HCT116 (cell line): ENCODE measurements around the gene MSI2. TPM values are rescaled to one million over a fixed set of nuclear protein-coding genes. Genes with fewer than 3 reads are reported as not detected.

ENCODE experiments used
- ATAC-seq: fragments of 200-7000 bp; cut with Tn5 transposase; 2 replicates; pipeline ENCODE4 v1.9.1; 2020; ENCODE audit warnings: mild to moderate bottlenecking, moderate library complexity
- BruUV-seq: library from RNA; stranded (reverse); fragments of 400-500 nt; replicated peaks from 2 replicates; lab custom pipeline; 2021; lab: Mats Ljungman, UMichigan
- CTCF ChIA-PET: fragments of 300-600 bp; sonication (Branson Sonifier 250); formaldehyde crosslinking; loops from one replicate; lab custom pipeline; 2021; ENCODE audit warnings: antibody characterized with exemption; lab: Charles Lee
- POLR2A ChIA-PET: fragments of 300-600, 350-600 bp; sonication (Branson Sonifier 250); formaldehyde crosslinking; loops from one replicate; lab custom pipeline; 2021; ENCODE audit warnings: antibody characterized with exemption; lab: Charles Lee
- RAD21 ChIA-PET, 2 experiments: fragments of 300-600 bp; sonication (Branson Sonifier 250); formaldehyde crosslinking; loops; one replicate each; lab custom pipeline; 2023; ENCODE audit warnings: low total read pairs in 2 of 2; ENCODE audit not compliant: uncharacterized antibody in 2 of 2, unreplicated experiment in 2 of 2, low non-redundant PET in 1 of 2; lab: Charles Lee
- DNase-seq: peaks from one replicate; pipeline ENCODE4 v3.0.0-alpha.2; 2010; ENCODE audit warnings: low read depth, low spot score
- H2AFZ ChIP-seq: fragments of 200-600 bp; shearing (Covaris generic), sonication (generic); 2 replicates; pipeline ENCODE4 v1.6.1; 2017; ENCODE audit warnings: low read depth, mixed run types, mixed read lengths, antibody characterized with exemption, low read length; ENCODE audit not compliant: poor library complexity, severe bottlenecking
- H3K27ac ChIP-seq: 2 replicates; pipeline ENCODE4 v1.5.1; 2012; ENCODE audit warnings: low read depth, low read length
- H3K27me3 ChIP-seq: fragments of 200-600 bp; sonication (generic); 2 replicates; pipeline ENCODE4 v1.6.1; 2016; ENCODE audit warnings: mixed run types, low read length, mixed read lengths; ENCODE audit not compliant: insufficient read depth
- H3K36me3 ChIP-seq, 2 experiments: fragments of 200-500 bp in 1 of 2; fragments of 200-600 bp in 1 of 2; sonication (Bioruptor generic) in 1 of 2; sonication (generic) in 1 of 2; 2 replicates each; pipeline versions ENCODE4 v1.5.1 to v1.6.1; 2014 to 2016; ENCODE audit warnings: low read length in 2 of 2, inconsistent platforms in 1 of 2, mixed read lengths in 1 of 2, mixed run types in 1 of 2; ENCODE audit not compliant: insufficient read depth in 2 of 2, control insufficient read depth in 1 of 2
- H3K4me1 ChIP-seq, 2 experiments: fragments of 200-600 bp in 1 of 2; sonication (generic) in 1 of 2; 2 replicates each; pipeline versions ENCODE4 v1.5.1 to v1.6.1; 2012 to 2017; ENCODE audit warnings: low read length in 2 of 2, inconsistent platforms in 1 of 2, mild to moderate bottlenecking in 1 of 2, mixed read lengths in 1 of 2, mixed run types in 1 of 2, moderate library complexity in 1 of 2; ENCODE audit not compliant: insufficient read depth in 2 of 2, control insufficient read depth in 1 of 2
- H3K4me2 ChIP-seq: fragments of 200-600 bp; sonication (generic); 2 replicates; pipeline ENCODE4 v1.6.1; 2017; ENCODE audit warnings: mixed run types, low read length, mixed read lengths
- H3K4me3 ChIP-seq, 2 experiments: fragments of 200-600 bp in 1 of 2; sonication (generic) in 1 of 2; replicated peaks in 1 of 2; 2 replicates each; pipeline ENCODE4 v1.5.1; 2011 to 2016; ENCODE audit warnings: low read length in 2 of 2, control low read depth in 1 of 2, low read depth in 1 of 2, mild to moderate bottlenecking in 1 of 2, mixed read lengths in 1 of 2, mixed run types in 1 of 2
- H3K79me2 ChIP-seq: fragments of 200-600 bp; sonication (generic); 2 replicates; pipeline ENCODE4 v1.6.1; 2017; ENCODE audit warnings: mild to moderate bottlenecking, mixed run types, low read length, moderate library complexity, mixed read lengths; ENCODE audit not compliant: insufficient read depth
- H3K9ac ChIP-seq: fragments of 200-600 bp; sonication (generic); 2 replicates; pipeline ENCODE4 v1.6.1; 2016; ENCODE audit warnings: low read length, mixed read lengths
- H3K9me2 ChIP-seq: fragments of 200-600 bp; sonication (generic), shearing (Covaris generic); 2 replicates; pipeline ENCODE4 v1.6.1; 2017; ENCODE audit warnings: mixed run types, mild to moderate bottlenecking, moderate library complexity; ENCODE audit not compliant: insufficient read depth
- H3K9me3 ChIP-seq, 2 experiments: fragments of 200-500 bp in 1 of 2; fragments of 200-600 bp in 1 of 2; sonication (Bioruptor generic) in 1 of 2; sonication (generic) in 1 of 2; 2 replicates each; pipeline ENCODE4 v1.6.1; 2014 to 2017; ENCODE audit warnings: low read length in 2 of 2, mixed read lengths in 2 of 2, inconsistent platforms in 1 of 2, low read depth in 1 of 2, mild to moderate bottlenecking in 1 of 2, mixed run types in 1 of 2, moderate library complexity in 1 of 2; ENCODE audit not compliant: control insufficient read depth in 1 of 2, insufficient read depth in 1 of 2
- H4K20me1 ChIP-seq: fragments of 200-600 bp; sonication (generic), shearing (Covaris generic); 2 replicates; pipeline ENCODE4 v1.6.1; 2017; ENCODE audit warnings: mixed run types, mild to moderate bottlenecking, moderate library complexity; ENCODE audit not compliant: insufficient read depth
- CBX3 ChIP-seq: IDR thresholded peaks from 2 replicates; pipeline ENCODE4 v1.6.1; 2012; ENCODE audit warnings: low read depth
- CEBPB ChIP-seq: IDR thresholded peaks from 2 replicates; pipeline ENCODE4 v1.6.1; 2012; ENCODE audit warnings: low read depth
- ELF1 ChIP-seq: IDR thresholded peaks from 2 replicates; pipeline ENCODE4 v1.6.1; 2012; ENCODE audit warnings: low read depth, borderline replicate concordance
- EZH2phosphoT487 ChIP-seq: fragments of 200-600 bp; IDR thresholded peaks from 2 replicates; pipeline ENCODE4 v1.6.1; 2018; ENCODE audit warnings: antibody characterized with exemption, borderline replicate concordance
- FOSL1 ChIP-seq: IDR thresholded peaks from 2 replicates; pipeline ENCODE4 v1.6.1; 2012; ENCODE audit warnings: low read depth
- MAX ChIP-seq: IDR thresholded peaks from 2 replicates; pipeline ENCODE4 v1.6.1; 2012
- SIN3A ChIP-seq: IDR thresholded peaks from 2 replicates; pipeline ENCODE4 v1.6.1; 2012; ENCODE audit warnings: low read depth
- YY1 ChIP-seq: IDR thresholded peaks from 2 replicates; pipeline ENCODE4 v1.6.1; 2011; ENCODE audit warnings: low read length, low read depth, moderate library complexity, mild to moderate bottlenecking; ENCODE audit not compliant: insufficient replicate concordance; ENCODE audit errors: extremely low read depth
- ZFX ChIP-seq: fragments of 450-650 bp; IDR thresholded peaks from 2 replicates; pipeline ENCODE4 v1.6.1; 2017
- ZNF274 ChIP-seq: fragments of 200-500 bp; sonication (Bioruptor generic); IDR thresholded peaks from 2 replicates; pipeline ENCODE4 v1.6.1; 2014; ENCODE audit warnings: mild to moderate bottlenecking, low read depth, low read length, inconsistent platforms
- intact Hi-C: fragments of 100-400 bp; cut with micrococcal nuclease; formaldehyde crosslinking; loops from 2 replicates; pipeline ENCODE4 v1.10.0; 2022
- total RNA-seq: library from RNA; stranded (reverse); gene quantifications from one replicate; pipeline ENCODE4 v1.2.1, GENCODE V29; 2021; ENCODE audit not compliant: unreplicated experiment

The MSI2 gene
- total RNA-seq, 1 experiment from 2014 or later: 137 TPM

- Histone ChIP-seq H3K9me3 (no peaks in the 10 kb centered on the region), H3K9me2 (no peaks in the 10 kb centered on the region), H3K79me2 (no peaks in the 10 kb centered on the region), H2AFZ (no peak overlapping the region), H3K9ac (no peak overlapping the region), H4K20me1 (no peaks in the 10 kb centered on the region)
- ChIA-PET POLR2A (no interaction called here), RAD21 (no interaction called here)
- intact Hi-C loops: no loop called here
- TF ChIP-seq CBX3: no peak
- no peak for TF ChIP-seq EZH2phosphoT487
- no peak for TF ChIP-seq SIN3A
- TF ChIP-seq ZNF274: no peak
- TF ChIP-seq MAX: no peak
- TF ChIP-seq, all 23 proteins: peak for 0
- Histone ChIP-seq H3K27me3 (peaks cover 16% of the 10 kb centered on the region; the same call in 1 of the 2 replicates), H3K4me3 (no peak overlapping the region), H3K4me1 (no peaks in the 10 kb centered on the region), H3K4me2 (no peak overlapping the region), H3K27ac (no peak overlapping the region), H3K36me3 (no peaks in the 10 kb centered on the region)
- no peak for DNase-seq
- no TSS peak for BruUV-seq
- CTCF ChIA-PET: no interaction called here
- ATAC-seq: no peak
These were observed 467.9 kb downstream of the MSI2 start for GRCh38 chr17:57724026-57724728.

- H3K27ac ChIP-seq: no peak overlapping the region
- RAD21 ChIA-PET: no interaction called here
- no peaks in the 10 kb centered on the region for H3K36me3 ChIP-seq
- DNase-seq (no peak), ATAC-seq (no peak)
- H2AFZ ChIP-seq: no peak overlapping the region
- no peak overlapping the region for H3K4me3 ChIP-seq
- no peak for TF ChIP-seq ZFX
- no peak for TF ChIP-seq ZNF274
- TF ChIP-seq SIN3A: no peak
- TF ChIP-seq YY1: no peak
- no peak for TF ChIP-seq ELF1
- TF ChIP-seq FOSL1: no peak
- no peak for TF ChIP-seq CEBPB
- TF ChIP-seq EZH2phosphoT487: no peak
- no peak for TF ChIP-seq CBX3
- intact Hi-C loops: no loop called here
- BruUV-seq: no TSS peak
- H3K9me3 ChIP-seq: no peaks in the 10 kb centered on the region
- H4K20me1 ChIP-seq: no peaks in the 10 kb centered on the region
- no peaks in the 10 kb centered on the region for H3K79me2 ChIP-seq
- POLR2A ChIA-PET: no interaction called here
- no peak overlapping the region for H3K4me2 ChIP-seq
- no peak overlapping the region for H3K9ac ChIP-seq
- H3K4me1 ChIP-seq: no peaks in the 10 kb centered on the region
- H3K27me3 ChIP-seq: peaks cover 11% of the 10 kb centered on the region; the same call in 1 of the 2 replicates
- CTCF ChIA-PET: no interaction called here
- no peaks in the 10 kb centered on the region for H3K9me2 ChIP-seq
These were observed 468.4 kb downstream of the MSI2 start for GRCh38 chr17:57724729-57725125.
